Activated CD4-positive, alpha-beta T cell treated with anti-CD3 and anti-CD28 coated beads, Interleukin-10, Interleukin-2, amounts not matched to agents 100 ng/mL and 50 ng/mL, durations not matched to agents 16 hours and 8 hours (primary cell): ENCODE results near the gene CYSTM1.
A peak's percentile ranks its signal among the peaks of the same experiment; 100 is the strongest.

Experiments
- DNase-seq: peaks from one replicate; pipeline ENCODE4 v3.0.0-alpha.2; 2020

CYSTM1 gene

DNA sequence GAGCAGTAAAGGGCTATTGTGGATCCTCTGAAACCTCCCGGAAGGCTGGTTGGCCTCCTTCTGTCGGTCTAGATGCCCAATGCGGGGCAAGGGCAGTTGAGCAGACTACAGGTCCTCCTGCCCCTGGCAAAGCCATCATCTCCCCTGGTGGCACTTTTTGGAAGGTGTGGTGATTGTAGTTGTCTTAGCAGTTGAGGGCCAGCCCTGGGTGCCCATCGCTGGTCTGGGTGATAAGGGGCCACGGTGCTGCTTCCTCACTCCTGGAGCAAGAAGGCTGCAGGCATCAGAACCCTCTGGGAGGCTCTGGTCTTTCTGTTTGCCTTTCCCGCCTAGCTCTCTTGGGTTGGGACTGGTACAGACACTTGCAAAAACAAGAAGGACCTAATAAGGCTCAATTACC, 63.8 kb downstream of the CYSTM1 start:
- no peak for DNase-seq

DNA sequence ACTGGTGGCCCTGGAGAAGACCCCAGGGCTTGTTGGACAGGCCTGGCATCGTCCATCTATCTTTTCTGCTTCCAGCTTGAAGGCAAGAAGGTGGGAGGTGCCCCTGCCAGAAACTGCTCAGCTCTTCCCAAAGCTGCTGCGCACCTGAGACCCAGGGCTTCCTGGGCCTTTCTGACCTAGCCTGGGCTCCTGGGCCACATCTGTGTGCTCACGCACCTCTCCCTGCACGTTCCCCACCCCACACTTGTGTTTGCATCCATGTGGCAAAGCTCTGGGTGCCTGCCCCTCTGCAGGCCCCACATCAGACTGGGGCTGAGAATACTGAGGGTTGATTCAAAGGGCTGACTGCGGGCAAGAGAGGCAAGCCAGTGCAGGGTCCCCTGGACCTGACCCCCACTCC, 64.5 kb downstream of the CYSTM1 start:
- DNase-seq: no peak

GRCh38 chr5:140239939-140240700, 65.1 kb downstream of the CYSTM1 start:
- DNase-seq: peak; percentile 76

DNA sequence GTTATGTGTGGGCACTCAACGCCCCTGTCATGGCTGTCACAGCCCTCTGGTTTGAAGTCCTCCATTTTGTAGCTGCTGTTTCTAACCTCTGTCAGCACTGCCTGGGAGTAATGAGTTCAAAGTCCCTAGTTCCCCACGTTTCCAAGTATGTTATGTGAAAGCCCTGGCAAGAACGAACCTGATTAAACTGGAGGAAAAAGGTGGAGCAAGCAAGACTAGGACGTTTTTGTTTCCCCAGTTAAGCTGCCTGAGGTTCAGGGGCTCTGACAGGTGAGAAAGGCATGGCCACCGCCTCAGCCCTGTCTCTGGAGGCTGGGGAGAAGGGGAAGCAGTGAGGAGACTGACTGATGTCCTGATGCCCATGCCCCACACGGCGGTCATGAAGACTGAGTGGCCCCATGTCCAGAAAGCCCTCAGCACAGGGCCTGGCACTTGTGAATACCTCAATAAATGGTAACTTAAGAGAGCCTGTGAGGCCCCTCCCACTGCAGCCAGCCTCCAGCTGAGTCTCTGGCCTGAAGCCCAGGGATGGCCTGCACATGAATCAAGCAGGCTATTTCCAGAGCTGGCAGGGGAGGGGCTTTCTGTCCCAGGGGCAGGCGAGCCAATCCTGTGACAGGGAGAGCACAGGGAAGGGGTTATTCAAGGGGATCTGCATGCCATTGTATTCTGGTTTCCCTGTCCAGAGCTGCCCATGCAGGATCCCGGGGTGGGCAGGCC, 66.2 kb downstream of the CYSTM1 start:
- DNase-seq: no peak

DNA sequence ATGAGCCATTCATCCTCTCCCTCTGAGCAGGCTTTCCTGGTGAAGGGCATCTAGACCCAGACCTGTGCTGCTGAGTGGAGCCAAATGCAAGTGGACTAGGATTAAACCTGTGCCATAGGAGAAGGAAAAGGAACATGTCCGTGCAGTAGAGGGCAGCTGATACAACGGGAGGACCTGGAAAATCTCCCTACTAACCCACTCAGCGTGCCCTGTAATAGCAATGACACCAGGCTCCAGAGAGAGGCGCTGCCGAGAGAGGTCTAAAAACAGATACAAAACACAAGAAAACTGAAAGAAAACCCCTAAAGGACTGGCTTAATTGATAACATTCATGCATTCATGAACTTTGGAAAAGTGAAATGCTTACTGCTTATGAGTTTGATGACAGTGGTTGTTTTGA, 67.1 kb downstream of the CYSTM1 start:
- DNase-seq: no peak

DNA sequence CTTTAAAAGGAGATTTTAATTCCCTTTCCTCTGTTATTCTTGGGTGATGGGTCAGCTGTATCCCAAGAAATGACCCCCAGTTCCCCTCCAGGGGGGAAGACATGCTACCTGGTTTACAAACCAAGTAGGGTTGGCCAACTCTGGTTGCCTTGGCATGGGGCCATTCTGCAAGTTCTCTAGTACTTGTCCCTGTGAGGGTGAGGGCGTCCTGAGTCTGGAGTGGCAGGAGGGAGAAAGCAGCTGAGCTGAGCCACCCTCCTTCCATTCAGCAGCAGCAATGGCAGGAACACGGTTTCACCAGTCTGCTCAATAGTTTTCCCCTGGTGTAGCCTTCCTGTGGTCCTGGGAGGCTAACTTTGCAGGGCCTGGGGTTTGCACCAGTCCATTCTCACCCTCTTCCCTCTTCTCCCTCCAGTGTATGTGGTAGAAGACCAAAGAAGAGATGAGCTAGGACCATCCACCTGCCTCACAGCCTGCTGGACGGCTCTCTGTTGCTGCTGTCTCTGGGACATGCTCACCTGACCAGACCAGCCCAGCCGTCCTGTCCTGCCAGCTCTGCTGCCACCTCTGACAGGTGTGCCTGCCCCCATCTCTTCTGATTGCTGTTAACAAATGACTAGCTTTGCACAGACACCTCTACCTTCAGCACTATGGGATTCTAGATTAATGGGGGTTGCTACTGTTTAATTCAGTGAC, 68.0 kb downstream of the CYSTM1 start:
- DNase-seq: no peak

DNA sequence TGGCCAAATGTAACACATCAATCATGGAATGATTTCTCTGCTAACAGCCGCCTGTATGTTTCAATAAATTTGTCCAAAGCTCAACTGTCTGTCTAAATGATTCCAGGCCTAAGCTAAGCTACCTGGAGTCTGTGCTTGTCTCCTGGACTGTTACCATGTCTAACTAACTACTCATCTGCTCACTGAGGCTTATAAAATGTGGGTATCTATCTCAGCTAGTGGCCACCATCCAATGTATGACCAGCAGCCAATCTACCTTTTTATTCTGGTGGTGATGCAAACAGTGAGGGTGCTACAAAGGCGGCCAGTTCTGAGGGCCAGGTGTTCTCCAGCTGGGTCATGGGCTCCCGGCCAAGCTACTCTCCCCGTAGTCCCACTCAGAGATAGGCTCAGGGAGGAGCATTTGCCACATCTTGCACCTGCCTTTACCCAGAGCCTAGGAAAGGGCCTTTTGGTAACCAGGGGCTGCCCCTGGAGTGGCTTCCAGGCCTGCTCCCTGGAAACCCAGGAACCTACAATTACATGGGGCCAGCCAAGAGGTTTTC, 68.8 kb downstream of the CYSTM1 start:
- no peak for DNase-seq

DNA sequence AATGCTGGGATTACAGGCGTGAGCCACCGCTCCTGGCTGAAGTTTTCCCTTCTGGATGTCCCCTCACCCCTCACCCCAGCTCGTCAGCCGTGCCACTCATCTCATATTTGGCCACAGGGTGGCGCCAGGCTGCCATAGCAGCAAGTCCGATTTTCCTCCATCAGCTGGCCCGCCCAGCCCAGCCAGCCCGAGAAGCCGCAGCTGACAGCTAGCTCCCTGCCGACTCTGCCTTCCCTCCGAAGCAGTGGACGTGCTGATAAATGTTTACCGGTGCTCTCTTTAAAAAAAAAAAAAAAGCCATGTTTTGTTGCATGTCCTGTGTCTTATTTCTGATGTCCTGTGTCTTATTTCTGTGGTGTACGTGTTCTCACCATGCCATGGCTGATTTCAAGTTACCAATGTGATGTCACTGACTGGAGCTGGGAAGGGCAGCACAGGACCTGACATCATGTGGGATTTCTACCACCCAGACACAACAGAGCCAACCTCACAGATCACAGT, 69.6 kb downstream of the CYSTM1 start:
- peak; percentile 87 for DNase-seq

GRCh38 chr5:140245341-140245740, 70.4 kb downstream of the CYSTM1 start:
- DNase-seq: no peak

- DNase-seq: no peak
These were observed 70.9 kb downstream of the CYSTM1 start for GRCh38 chr5:140245926-140246325.

DNA sequence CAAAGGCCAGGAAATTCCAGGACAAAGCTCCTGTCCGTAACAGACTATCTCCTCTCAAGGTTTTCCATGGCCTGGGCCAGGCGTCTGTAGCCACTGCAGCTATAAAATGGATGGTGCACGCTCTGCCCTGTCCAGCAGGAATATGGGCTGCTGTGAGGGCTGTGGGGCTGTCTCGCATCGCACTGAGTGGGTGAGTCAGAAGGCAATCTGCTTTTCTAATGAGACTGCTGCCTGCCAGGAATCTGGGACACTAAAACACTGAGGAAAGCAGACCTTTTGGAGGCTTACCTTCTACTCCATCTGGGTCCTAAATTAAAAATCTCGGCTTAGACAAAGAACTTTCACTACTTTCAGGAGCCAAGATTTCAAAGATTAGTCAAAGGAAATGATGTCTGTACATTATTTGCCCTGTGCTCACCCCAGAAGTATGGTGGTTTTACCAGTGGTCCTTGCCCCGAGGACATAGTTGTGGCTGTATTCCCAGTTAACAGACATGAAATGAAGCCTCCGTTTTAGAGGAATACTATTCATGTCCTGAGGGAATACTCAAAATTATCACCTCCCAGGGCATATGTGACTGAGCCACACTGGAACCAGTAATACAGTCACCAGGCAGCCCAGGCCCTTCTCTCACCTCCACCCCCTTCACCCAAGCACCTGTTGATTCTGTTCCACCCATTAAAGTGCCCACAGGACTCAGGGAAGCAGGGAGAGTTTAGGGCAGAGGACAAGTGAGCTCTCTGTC, 71.6 kb downstream of the CYSTM1 start:
- no peak for DNase-seq

DNA sequence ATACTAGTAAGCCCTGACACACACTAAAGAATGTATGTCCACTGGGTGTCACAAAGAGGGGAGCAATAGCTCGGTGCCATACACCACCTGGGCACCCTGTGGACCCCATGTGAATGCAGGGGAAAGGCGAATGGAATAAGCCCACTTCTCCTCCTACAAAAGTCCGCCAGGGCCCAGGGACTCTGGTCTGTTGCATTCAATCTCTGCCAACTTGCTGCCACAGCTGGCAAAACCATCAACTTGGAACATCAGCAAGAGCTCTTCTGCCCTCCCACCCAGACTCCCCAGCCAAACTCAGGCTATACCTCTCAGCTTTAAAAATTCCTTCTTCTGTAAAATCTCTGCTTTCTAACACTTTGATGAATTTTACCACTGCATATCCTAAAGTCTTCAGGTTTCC, 73.4 kb downstream of the CYSTM1 start:
- no peak for DNase-seq

GRCh38 chr5:140249536-140249935, 74.5 kb downstream of the CYSTM1 start:
- DNase-seq: peak; percentile 31

- no peak for DNase-seq
These were observed 75.4 kb downstream of the CYSTM1 start for GRCh38 chr5:140250386-140250785.

DNA sequence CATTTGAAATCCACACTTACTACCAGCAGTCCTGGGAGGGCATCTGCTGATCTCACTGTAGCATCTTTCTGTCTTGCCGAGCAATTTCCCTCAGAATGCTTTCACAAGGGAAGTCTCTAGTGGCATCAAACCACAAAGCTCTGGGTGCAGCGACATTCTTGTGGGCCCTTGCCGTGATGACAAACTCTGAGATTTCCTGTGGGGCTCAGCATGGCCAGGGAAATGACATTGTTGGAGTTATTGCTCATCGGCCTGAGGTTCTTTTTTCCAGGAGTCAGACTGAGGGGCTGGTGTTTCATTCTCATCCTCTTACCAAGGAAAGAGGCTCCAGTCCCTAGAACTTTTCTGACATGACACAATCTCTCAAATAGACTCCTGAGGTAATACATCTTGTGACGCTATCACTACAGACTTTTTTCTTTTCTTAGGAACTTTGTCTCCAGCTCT, 76.6 kb downstream of the CYSTM1 start:
- peak; percentile 95 for DNase-seq

DNA sequence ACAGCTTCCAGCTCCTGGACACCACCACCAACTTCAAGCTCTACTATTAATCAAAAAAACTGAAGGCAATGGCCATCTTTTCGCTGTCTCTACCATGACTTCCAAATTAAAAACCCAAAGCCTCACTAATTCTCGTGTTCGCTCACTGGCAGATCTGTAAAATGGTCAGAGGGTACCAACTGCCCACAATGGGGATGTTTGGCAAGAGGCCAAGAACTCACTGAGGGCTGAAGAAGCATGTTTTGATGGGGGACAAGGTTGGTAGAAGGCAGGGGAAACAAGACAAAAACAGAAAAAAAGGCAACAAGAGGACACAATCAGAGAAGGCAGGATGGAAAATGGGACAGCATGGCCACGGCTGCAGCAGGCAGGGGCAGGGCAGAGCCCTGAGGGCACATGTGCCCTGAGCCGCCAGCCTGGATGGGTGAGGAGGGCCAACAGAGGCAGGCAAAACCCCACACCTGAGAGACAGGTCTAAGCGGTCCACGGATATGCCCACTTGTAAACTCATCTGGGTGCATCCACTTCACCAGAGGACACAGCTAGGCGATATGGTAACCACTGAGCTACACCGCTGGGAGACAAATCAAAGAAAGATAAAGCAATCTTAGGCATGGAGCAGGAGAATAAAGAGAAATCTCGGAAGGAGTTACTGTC, 77.6 kb downstream of the CYSTM1 start:
- DNase-seq: no peak

DNA sequence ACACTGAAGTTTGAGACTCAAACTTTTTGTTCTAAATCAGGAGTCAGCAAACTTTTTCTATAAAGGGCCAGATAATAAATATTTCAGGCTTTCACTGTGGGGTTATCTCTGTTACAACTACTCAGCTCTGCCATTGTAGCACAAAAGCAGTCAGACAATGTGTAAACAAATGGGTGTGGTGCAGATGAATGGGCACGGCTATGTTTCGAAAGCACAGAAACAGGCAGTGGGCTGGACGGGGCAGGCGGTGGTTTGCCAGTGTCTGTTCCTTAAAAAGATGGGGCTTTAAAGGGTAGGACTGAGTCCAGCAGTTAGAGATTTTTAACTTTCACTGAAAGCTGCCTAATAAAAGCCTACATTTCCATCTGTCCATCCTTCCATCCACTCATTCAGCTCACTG, 79.0 kb downstream of the CYSTM1 start:
- DNase-seq: no peak

DNA sequence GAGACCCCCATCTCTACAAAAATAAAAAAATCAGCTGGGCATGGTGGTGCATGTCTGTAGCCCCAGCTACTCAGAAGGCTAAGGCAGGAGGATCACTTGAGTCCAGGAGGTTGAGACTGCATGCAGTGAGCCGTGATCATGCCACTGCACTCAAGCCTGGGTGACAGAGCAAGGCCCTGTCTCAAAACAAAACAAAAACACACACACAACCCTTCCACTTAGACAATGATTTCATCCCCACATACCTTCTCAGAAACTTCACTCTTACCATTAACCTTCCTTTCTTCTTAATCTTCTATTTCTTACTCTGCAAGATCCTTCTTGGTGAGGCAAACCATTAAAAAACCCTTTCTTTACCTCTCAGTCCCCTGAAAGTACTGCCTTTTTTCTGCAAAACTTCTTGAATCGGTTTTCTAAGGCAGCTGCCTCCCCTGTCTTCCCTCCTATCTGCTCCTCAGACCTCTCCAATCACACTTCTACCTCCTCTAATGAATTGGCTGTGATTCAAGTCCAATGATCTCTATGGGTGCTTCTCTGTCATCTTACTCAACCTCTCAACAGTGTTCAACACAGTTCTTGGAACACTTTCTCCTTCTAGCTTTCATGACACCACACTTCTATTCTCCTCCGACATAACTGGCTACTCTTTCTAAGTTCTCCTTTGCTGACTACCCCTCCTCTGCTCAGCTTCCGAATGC, 80.6 kb downstream of the CYSTM1 start:
- DNase-seq: peak; percentile 21

GRCh38 chr5:140256726-140257125, 81.7 kb downstream of the CYSTM1 start:
- no peak for DNase-seq

GRCh38 chr5:140258016-140258415, 83.0 kb downstream of the CYSTM1 start:
- no peak for DNase-seq

DNA sequence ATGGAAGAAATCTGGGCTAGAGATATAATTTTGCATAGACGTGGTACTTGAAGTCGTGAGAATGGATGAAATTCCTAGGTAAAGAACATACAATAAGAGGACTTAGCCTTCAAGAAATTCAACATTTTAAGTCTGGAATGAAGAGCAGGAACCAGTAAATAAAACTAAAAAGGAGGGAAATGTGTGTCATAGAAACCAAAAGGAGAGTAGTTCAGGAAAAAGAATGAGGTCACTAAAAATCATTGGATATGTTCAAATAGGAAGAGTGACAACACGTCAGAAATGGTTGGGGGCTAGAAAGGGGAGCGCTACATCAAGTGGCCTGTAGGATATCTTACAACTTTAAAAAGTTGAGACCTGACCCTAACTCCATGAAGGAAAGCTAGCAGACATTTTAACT, 83.9 kb downstream of the CYSTM1 start:
- no peak for DNase-seq
